ELF-1 (cell line): ENCODE data around the gene CHRNA3.

ENCODE experiments used
- DNase-seq: peaks from one replicate; pipeline ENCODE4 v3.0.0-alpha.2; 2016; ENCODE audit warnings: low read depth, low spot score

Gene CHRNA3

GRCh38 chr15:78636378-78636859, 15.6 kb upstream of the CHRNA3 start:
- no peak for DNase-seq

GRCh38 chr15:78635346-78635745, 14.6 kb upstream of the CHRNA3 start:
- DNase-seq = no peak

- no peak for DNase-seq
These were observed 13.7 kb upstream of the CHRNA3 start for GRCh38 chr15:78634210-78635145.

GRCh38 chr15:78633348-78633747, 12.6 kb upstream of the CHRNA3 start:
- DNase-seq = no peak

- no peak for DNase-seq
These were observed 10.3 kb upstream of the CHRNA3 start for GRCh38 chr15:78630886-78631633.

GRCh38 chr15:78629716-78630065, 8.9 kb upstream of the CHRNA3 start:
- DNase-seq = no peak

DNA sequence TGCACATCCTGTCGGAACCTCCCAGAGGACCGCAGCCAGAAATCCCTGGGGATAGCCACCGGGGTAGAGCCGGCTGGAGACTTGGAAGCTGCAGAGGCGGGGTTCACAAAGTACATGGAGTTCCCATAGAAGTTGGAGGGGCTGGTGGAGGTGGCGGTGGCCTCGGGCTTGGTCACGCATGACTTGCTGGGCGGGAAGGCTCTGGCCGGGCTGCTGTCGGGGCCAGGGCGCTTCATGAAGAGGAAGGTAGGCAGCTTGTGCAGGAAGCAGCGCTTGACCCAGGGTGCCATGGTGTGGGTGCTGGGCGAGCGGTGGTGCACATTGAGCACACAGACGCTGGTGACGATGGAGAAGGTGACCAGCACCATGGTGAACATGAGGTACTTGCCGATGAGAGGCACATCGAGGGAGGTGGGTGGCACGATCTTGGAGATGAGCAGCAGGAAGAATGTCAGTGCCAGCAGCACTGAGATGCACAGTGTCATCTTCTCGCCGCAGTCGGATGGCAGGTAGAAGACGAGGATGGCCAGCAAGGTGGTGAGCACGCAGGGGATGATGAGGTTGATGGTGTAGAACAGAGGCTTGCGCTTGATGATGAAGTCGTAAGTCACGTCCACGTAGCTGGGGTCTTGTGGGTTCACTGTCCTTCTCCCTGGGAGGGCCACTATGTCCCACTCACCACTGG, 8.4 kb upstream of the CHRNA3 start:
- no peak for DNase-seq

DNA sequence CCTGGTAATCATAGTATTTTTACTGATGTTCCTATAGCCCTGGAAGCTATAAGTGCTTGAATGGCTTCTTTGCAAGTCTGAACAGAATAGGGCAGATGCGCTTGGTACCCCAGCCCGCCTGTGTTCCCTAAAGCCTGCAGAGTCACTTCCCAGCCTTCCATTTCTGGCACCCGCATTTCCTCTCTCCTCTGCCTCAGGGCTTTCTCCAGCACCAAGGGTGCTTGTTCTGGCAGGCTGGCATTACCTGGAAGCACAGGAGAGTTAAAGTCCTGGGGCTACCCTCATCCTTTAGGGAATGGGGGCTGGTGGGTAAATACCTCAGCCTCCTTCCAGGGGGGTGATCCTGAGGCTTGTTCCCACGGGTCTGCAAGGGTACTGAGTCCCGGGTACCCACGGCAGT, 7.4 kb upstream of the CHRNA3 start:
- no peak for DNase-seq

DNA sequence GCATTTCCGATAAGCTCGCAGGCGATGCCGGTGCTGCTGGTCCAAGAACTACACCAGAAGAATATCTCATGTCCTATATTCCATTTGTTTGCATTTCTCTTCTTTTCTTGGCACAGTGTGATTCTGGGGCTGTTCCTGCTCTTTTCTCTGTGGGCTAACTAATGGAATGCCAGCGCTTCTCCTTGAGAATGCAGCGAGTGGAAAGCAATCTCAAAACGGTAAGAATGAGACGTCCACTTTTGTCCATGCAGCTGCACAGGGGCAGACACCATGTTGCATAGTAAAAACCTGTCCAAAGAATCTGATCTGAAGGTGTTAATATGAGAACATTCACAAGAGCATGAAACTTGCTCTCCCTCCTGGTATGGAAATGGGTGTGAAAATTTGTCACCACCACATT, 6.6 kb upstream of the CHRNA3 start:
- no peak for DNase-seq

DNA sequence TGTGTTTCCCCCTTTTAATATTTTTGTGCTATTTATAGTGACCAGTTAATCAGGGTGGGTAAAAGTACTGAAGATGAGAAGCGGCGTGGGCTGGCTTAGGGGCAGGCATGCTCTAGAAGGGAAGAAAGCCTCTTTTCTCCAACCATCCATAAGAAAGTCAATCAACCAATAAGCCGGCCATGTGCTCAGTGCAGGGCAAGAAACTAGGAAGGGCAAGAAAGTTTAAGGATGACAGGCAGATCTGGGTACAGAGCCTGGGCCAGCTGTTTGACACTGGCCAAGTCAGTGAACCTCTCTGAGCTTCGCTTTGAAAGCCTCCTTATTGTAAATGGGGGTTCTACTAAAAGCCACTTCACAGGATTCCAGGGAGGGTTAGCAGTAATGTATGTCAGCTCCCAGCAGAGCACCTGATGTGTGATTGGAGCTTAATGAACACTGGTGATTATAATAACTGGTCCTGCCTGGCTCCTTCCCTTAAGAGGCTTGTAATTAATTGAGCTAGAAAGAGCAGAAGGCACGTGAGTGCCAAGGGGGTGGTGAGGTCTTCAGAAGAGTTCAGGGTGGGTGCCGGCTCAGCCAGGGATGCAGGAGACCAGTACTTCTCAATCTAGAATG, 5.7 kb upstream of the CHRNA3 start:
- DNase-seq = no peak

GRCh38 chr15:78625606-78626280, 4.9 kb upstream of the CHRNA3 start:
- DNase-seq = no peak

GRCh38 chr15:78624651-78625590, 4.1 kb upstream of the CHRNA3 start:
- DNase-seq = no peak

DNA sequence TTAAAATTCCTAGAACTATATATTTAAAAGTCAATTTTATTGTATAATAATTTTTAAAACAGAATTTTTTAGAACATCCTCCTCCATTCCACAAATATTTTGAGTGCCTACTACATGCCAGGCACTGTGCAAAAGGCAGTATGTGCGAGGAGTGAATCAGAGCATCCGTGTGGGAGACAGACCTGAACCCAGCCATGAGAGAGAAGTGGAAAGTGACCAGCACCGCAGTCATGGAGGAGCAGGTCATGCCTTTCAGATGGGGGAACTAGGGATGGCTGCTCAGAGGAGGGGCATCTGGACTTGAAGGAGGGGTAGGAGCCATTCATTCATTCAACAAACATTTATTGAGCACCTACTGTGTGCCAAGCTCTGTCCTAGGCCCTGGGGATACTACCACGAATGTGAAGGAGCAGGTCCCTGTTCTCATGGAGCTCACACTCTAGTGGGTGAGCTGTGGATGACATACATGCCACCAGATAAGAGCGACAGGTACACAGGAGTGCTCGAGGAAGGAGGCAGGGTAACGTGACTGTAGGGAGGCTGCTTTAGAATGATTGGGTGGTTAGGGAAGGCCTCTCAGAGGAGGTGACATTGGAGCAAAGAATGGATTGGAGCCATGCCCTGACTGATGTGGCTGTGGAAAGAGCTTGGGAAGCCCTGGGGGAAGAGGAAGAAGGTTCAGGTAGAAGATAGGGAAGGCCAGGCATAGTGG, 3.1 kb upstream of the CHRNA3 start:
- DNase-seq = no peak

GRCh38 chr15:78621810-78622402, 1.1 kb upstream of the CHRNA3 start:
- no peak for DNase-seq

DNA sequence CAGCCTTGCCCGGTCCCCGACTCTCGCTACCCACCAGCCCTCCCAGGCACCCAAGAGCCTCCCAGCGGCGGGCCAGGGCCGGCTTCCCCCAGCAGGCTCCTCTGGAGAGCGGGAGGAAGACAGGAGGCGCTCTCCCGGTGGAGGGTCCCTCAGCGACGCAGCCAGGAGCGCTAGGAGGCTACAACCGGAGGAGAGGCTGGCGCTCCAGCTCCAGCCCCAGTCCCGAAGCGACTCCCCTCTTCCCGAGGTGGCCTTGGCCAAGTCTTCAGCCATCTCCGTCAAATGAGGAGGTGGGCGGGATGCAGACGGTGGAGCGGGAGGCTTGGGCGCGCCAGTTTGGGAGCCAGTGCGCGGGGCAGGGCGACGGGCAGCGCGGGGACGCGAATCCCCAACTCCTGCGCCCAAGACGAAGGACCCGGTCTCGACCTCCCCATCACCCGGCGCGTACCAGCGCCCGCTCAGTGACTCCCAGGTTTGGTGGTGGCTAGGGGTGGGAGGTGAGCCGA, 722 bp downstream of the CHRNA3 start:
- peak; percentile 76 for DNase-seq

DNA sequence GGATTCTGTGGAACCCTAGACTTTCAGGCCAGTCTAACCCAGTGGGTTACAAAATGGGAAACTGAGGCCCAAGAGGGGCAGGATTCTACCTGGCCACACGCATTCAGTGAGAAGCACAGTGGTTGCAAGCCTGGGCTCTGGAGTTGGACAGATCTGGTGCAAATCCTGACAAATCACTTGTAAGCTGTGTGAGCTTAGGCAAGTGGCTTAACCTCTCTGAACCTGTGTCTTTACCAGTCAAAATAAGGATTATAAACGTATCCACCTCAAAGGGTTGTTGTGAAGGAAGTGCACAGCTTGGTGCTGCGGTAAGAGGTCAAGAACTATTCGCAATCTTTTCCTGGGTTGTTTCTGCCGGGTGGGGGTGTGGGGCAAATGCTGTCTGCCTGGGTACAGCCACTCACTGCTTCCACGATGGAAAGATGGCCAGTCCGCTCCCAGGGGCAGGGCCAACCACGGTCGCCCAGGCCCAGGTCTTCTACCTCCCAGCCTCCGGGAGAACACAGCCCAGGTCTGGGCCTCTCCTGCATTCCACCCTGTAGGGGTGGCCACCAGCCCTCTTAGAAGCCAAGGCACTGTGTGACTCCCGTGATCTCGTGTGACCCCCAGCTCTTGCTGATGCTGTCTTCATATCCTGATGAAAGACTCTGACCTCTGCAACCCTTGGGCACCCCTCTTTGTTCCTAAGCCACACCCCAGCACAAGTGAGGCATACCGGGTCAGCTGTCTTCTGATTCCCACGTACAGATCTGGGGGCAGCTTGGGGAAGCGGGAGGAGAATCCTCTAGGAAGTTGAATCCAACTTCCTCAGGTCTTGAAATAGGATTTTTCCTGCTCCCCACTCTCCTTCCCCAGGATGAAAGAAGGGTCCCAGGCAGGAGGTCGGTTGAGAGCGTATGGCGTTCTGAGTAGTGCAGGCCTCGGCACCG, 1.5 kb downstream of the CHRNA3 start:
- DNase-seq = peak; percentile 41

GRCh38 chr15:78618490-78618934, 2.3 kb downstream of the CHRNA3 start:
- peak; percentile 91 for DNase-seq

DNA sequence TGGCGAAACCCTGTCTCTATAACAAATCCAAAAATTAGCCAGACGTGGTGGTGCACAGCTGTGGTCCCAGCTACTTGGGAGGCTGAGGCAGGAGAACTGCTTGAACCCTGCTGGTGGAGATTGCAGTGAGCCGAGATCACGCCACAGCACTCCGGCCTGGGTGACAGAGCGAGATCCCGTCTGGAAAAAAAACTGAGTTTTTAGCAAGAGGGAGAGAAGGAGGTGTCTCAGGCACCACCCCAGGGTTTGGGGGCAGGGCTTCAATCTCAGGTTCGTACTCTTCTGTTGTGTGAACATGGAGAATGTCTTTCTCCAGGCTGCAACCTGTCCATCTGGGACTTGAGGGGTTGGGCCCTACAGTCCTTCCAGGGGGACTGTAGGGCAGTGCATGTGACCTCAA, 2.7 kb downstream of the CHRNA3 start:
- no peak for DNase-seq
